ENCODE measurements around the gene MMS22L.

Gene MMS22L

GRCh38 chr6:97109444-97109843 is 173.6 kb downstream of the MMS22L start:
- DNase-seq (ENCODE audit: extremely low read depth, low read depth): no peak
- no peak for TF ChIP-seq CTCF (IDR thresholded peaks at IDR 0.05; ENCODE audit: low read depth, low read length, missing control alignments)
- no peak overlapping the region for H3K4me3 ChIP-seq (replicated peaks; ENCODE audit: low read depth, low read length)

GRCh38 chr6:97102145-97102790 is 180.7 kb downstream of the MMS22L start:
- no peak overlapping the region for H3K4me3 ChIP-seq (replicated peaks; ENCODE audit: low read depth, low read length)
- no peak for TF ChIP-seq CTCF (IDR thresholded peaks at IDR 0.05; ENCODE audit: low read depth, low read length, missing control alignments)
- DNase-seq (ENCODE audit: extremely low read depth, low read depth): no peak

- no peak for TF ChIP-seq CTCF (IDR thresholded peaks at IDR 0.05; ENCODE audit: low read depth, low read length, missing control alignments)
- H3K4me3 ChIP-seq (replicated peaks; ENCODE audit: low read depth, low read length): no peak overlapping the region
- no peak for DNase-seq (ENCODE audit: extremely low read depth, low read depth)
Measured at GRCh38 chr6:97100696-97101095, 182.3 kb downstream of the MMS22L start.

GRCh38 chr6:97097068-97098047 is 185.7 kb downstream of the MMS22L start:
- H3K4me3 ChIP-seq (replicated peaks; ENCODE audit: low read depth, low read length): no peak overlapping the region
- no peak for DNase-seq (ENCODE audit: extremely low read depth, low read depth)
- TF ChIP-seq CTCF (IDR thresholded peaks at IDR 0.05; ENCODE audit: low read depth, low read length, missing control alignments): no peak

GRCh38 chr6:97095311-97095850 is 187.6 kb downstream of the MMS22L start:
- DNase-seq (ENCODE audit: extremely low read depth, low read depth): no peak
- TF ChIP-seq CTCF (IDR thresholded peaks at IDR 0.05; ENCODE audit: low read depth, low read length, missing control alignments): no peak
- no peak overlapping the region for H3K4me3 ChIP-seq (replicated peaks; ENCODE audit: low read depth, low read length)

- TF ChIP-seq CTCF (IDR thresholded peaks at IDR 0.05; ENCODE audit: low read depth, low read length, missing control alignments): no peak
- no peak overlapping the region for H3K4me3 ChIP-seq (replicated peaks; ENCODE audit: low read depth, low read length)
- no peak for DNase-seq (ENCODE audit: extremely low read depth, low read depth)
Measured at GRCh38 chr6:97094376-97094775, 188.6 kb downstream of the MMS22L start.
